Spleen (tissue), 11 donors: ENCODE data around the gene EEF2K. TPM values are rescaled to one million over a fixed set of nuclear protein-coding genes. Genes with fewer than 3 reads are reported as not detected.

Experiments
- DNase-seq: peaks from one replicate; pipeline ENCODE4 v3.0.0-alpha.2; 2020
- H3K27ac ChIP-seq, 8 donors: fragments of 200-600 bp; sonication (generic) in 7 of 8; 1 replicate in 4 of 8; 2 replicates in 4 of 8; pipeline versions ENCODE4 v1.5.0 to v1.8.0; 2016 to 2021; ENCODE audit warnings: inconsistent platforms in 4 of 8, mild to moderate bottlenecking in 4 of 8, moderate library complexity in 1 of 8
- H3K27me3 ChIP-seq, 7 donors: fragments of 200-600 bp; sonication (generic) in 6 of 7; replicated peaks in 1 of 7; 1 replicate in 4 of 7; 2 replicates in 3 of 7; pipeline versions ENCODE4 v1.5.0 to v1.8.0; 2016 to 2021; ENCODE audit warnings: inconsistent platforms in 3 of 7, mild to moderate bottlenecking in 1 of 7
- H3K36me3 ChIP-seq, 6 donors: fragments of 200-600 bp; sonication (generic) in 5 of 6; 1 replicate in 4 of 6; 2 replicates in 2 of 6; pipeline versions ENCODE4 v1.5.0 to v1.8.0; 2016 to 2021; ENCODE audit warnings: inconsistent platforms in 2 of 6
- H3K4me1 ChIP-seq, 6 donors: fragments of 200-600 bp; sonication (generic) in 5 of 6; 1 replicate in 3 of 6; 2 replicates in 3 of 6; pipeline versions ENCODE4 v1.5.0 to v1.8.0; 2016 to 2021; ENCODE audit warnings: inconsistent platforms in 3 of 6
- H3K4me3 ChIP-seq, 8 donors: fragments of 200-600 bp; sonication (generic) in 7 of 8; 1 replicate in 4 of 8; 2 replicates in 4 of 8; pipeline versions ENCODE4 v1.5.0 to v1.8.0; 2016 to 2021; ENCODE audit warnings: inconsistent platforms in 4 of 8, mild to moderate bottlenecking in 4 of 8, moderate library complexity in 2 of 8
- H3K9me3 ChIP-seq, 8 donors: fragments of 200-600 bp; sonication (generic) in 7 of 8; 1 replicate in 4 of 8; 2 replicates in 4 of 8; pipeline versions ENCODE4 v1.5.0 to v1.8.0; 2016 to 2021; ENCODE audit warnings: inconsistent platforms in 4 of 8
- CTCF ChIP-seq, 11 experiments: fragments of 200-600 bp in 7 of 11; fragments of 450-650 bp in 4 of 11; sonication (generic) in 4 of 11; IDR thresholded peaks in 8 of 11; conservative IDR thresholded peaks in 3 of 11; 1 replicate in 7 of 11; 2 replicates in 4 of 11; pipeline versions ENCODE4 v1.4.0 to v1.8.0; 2016 to 2021; ENCODE audit warnings: antibody characterized with exemption in 11 of 11, inconsistent platforms in 4 of 11, mild to moderate bottlenecking in 1 of 11
- POLR2A ChIP-seq, 3 donors: fragments of 450-650 bp; IDR thresholded peaks; one replicate each; pipeline ENCODE4 v1.5.1; 2017; ENCODE audit warnings: antibody characterized with exemption in 3 of 3, mild to moderate bottlenecking in 1 of 3
- POLR2AphosphoS5 ChIP-seq, 3 donors: sonication (generic); formaldehyde crosslinking; IDR thresholded peaks; one replicate each; pipeline ENCODE4 v1.5.1; 2017; ENCODE audit warnings: antibody characterized with exemption in 3 of 3
- WGBS, 5 donors: extraction: QIAGEN DNeasy Blood & Tissue Kit in 3 of 5; methylation state at CpG; one replicate each; pipeline versions ENCODE4 v1.1.5 to v1.1.7; 2013 to 2018; 5-methylcytosine and 5-hydroxymethylcytosine counted together
- intact Hi-C: fragments of 100-400 bp; cut with DNase I; formaldehyde crosslinking; loops from one replicate; pipeline ENCODE4 v1.15.0; 2023; ENCODE audit warnings: low total_unique reads
- polyA plus RNA-seq, 3 donors: library from polyadenylated mRNA; stranded (reverse); fragments of 200-250 nt; gene quantifications; one replicate each; pipeline ENCODE4 v1.2.1, GENCODE V29; 2013
- total RNA-seq, 7 donors: library from RNA; depleted of rRNA in 3 of 7; stranded (reverse); fragments of >200 nt in 3 of 7; fragmentation: NEBNext Ultra II Directional in 4 of 7; extraction: Animal tissue kit (Norgen Biotek cat#: 25700) in 4 of 7; gene quantifications; one replicate each; pipeline versions ENCODE4 v1.1.0 to v1.2.1, GENCODE V29; 2016 to 2021
- donor health status: healthy with polysubstance abuse.
- donor health status: DM: no; HTN: no; CAD: no; lungs with moderate emphysema.
- donor health status: DM: no; HTN: no; CAD: no.
- donor health status: Bipolar disorder and iron deficiency.
- donor health status: healthy.
- donor health status: DM: no; HTN: no; CAD: no.
- donor health status: DM: yes; HTN: yes; CAD: no.

The EEF2K gene
- total and polyA plus RNA-seq, 10 donors, result 2.4 to 37.7 (median 24.4) TPM

GRCh38 chr16:22267764-22268163, 61.7 kb downstream of the EEF2K start:
- no peaks in the 10 kb centered on the region for H3K9me3 ChIP-seq
- peaks cover 0 to 100% (median 65%) of the 10 kb centered on the region in 6 donors for H3K36me3 ChIP-seq
- no peaks in the 10 kb centered on the region for H3K4me1 ChIP-seq
- no peaks in the 10 kb centered on the region for H3K27me3 ChIP-seq
- DNase-seq, result no peak
- 87 to 97% (median 93%) methylated on average over 8 of the region's 8 CpGs for WGBS, 5 donors
- TF ChIP-seq POLR2A (IDR thresholded peaks at IDR 0.05) (no peak), POLR2AphosphoS5 (IDR thresholded peaks at IDR 0.05) (no peak), CTCF (IDR thresholded peaks at IDR 0.05 in 8 of 11, conservative IDR thresholded peaks at IDR 0.05 in 3 of 11) (no peak)
- no peak overlapping the region for H3K4me3 ChIP-seq
- intact Hi-C loops, result no loop called here
- no peak overlapping the region for H3K27ac ChIP-seq

GRCh38 chr16:22270525-22270924, 64.4 kb downstream of the EEF2K start:
- peaks cover 0 to 3% (median 0%) of the 10 kb centered on the region in 8 donors for H3K9me3 ChIP-seq
- H3K4me3 ChIP-seq, result no peak overlapping the region
- no peak overlapping the region for H3K27ac ChIP-seq
- intact Hi-C loops, result no loop called here
- WGBS, 5 donors, result 86 to 95% (median 94%) methylated on average over 3 of the region's 3 CpGs
- H3K27me3 ChIP-seq, result no peaks in the 10 kb centered on the region
- no peak for TF ChIP-seq CTCF (IDR thresholded peaks at IDR 0.05 in 8 of 11, conservative IDR thresholded peaks at IDR 0.05 in 3 of 11)
- no peak for TF ChIP-seq POLR2A (IDR thresholded peaks at IDR 0.05)
- no peak for TF ChIP-seq POLR2AphosphoS5 (IDR thresholded peaks at IDR 0.05)
- H3K36me3 ChIP-seq, result peaks cover 0 to 100% (median 79%) of the 10 kb centered on the region in 6 donors
- no peaks in the 10 kb centered on the region for H3K4me1 ChIP-seq
- DNase-seq, result no peak

GRCh38 chr16:22272870-22273650, 67.0 kb downstream of the EEF2K start:
- DNase-seq, result no peak
- no peaks in the 10 kb centered on the region for H3K4me1 ChIP-seq
- H3K27ac ChIP-seq, result no peak overlapping the region
- no peak overlapping the region for H3K4me3 ChIP-seq
- TF ChIP-seq POLR2A (IDR thresholded peaks at IDR 0.05), result no peak
- no peak for TF ChIP-seq CTCF (IDR thresholded peaks at IDR 0.05 in 8 of 11, conservative IDR thresholded peaks at IDR 0.05 in 3 of 11)
- no peak for TF ChIP-seq POLR2AphosphoS5 (IDR thresholded peaks at IDR 0.05)
- no peaks in the 10 kb centered on the region for H3K27me3 ChIP-seq
- 79 to 88% (median 85%) methylated on average over 8 of the region's 8 CpGs for WGBS, 5 donors
- peaks cover 0 to 100% (median 67%) of the 10 kb centered on the region in 6 donors for H3K36me3 ChIP-seq
- intact Hi-C loops, result no loop called here
- H3K9me3 ChIP-seq, result peaks cover 0 to 3% (median 0%) of the 10 kb centered on the region in 8 donors

GRCh38 chr16:22274916-22275315, 68.8 kb downstream of the EEF2K start:
- WGBS, 5 donors, result 97 to 100% (median 100%) methylated on average over 1 of the region's 1 CpG
- Histone ChIP-seq H3K4me3 (no peak overlapping the region), H3K36me3 (peaks cover 0 to 100% (median 63%) of the 10 kb centered on the region in 6 donors), H3K27ac (no peak overlapping the region), H3K4me1 (no peaks in the 10 kb centered on the region), H3K27me3 (no peaks in the 10 kb centered on the region), H3K9me3 (peaks cover 0 to 3% (median 0%) of the 10 kb centered on the region in 8 donors)
- no peak for DNase-seq
- TF ChIP-seq POLR2A (IDR thresholded peaks at IDR 0.05), result no peak
- no peak for TF ChIP-seq POLR2AphosphoS5 (IDR thresholded peaks at IDR 0.05)
- intact Hi-C loops, result no loop called here
